SJCRH30 (cell line): ENCODE data around the gene MAPRE2. TPM values are rescaled to one million over a fixed set of nuclear protein-coding genes. Genes with fewer than 3 reads are reported as not detected.

Source experiments
- DNase-seq, 2 experiments: peaks; one replicate each; pipeline ENCODE4 v3.0.0-alpha.2; 2015 to 2020
- H3K27ac ChIP-seq: fragments of 250-450 bp; sonication (Bioruptor Pico); 2 replicates; pipeline ENCODE4 v1.5.1; 2020; ENCODE audit warnings: mild to moderate bottlenecking, moderate library complexity
- H3K27me3 ChIP-seq: fragments of 250-450 bp; sonication (Bioruptor Pico); 2 replicates; pipeline ENCODE4 v1.5.1; 2020; ENCODE audit warnings: mild to moderate bottlenecking, moderate library complexity
- H3K36me3 ChIP-seq: fragments of 250-450 bp; sonication (Bioruptor Pico); 2 replicates; pipeline ENCODE4 v1.5.1; 2020; ENCODE audit warnings: mild to moderate bottlenecking, moderate library complexity
- H3K4me1 ChIP-seq: fragments of 250-450 bp; sonication (Bioruptor Pico); 2 replicates; pipeline ENCODE4 v1.5.1; 2020; ENCODE audit warnings: mild to moderate bottlenecking, moderate library complexity
- H3K4me3 ChIP-seq: fragments of 250-450 bp; sonication (Bioruptor Pico); 2 replicates; pipeline ENCODE4 v1.5.1; 2020; ENCODE audit warnings: mild to moderate bottlenecking, moderate library complexity
- H3K9me3 ChIP-seq: fragments of 250-450 bp; sonication (Bioruptor Pico); replicated peaks from 2 replicates; pipeline ENCODE4 v1.5.1; 2020; ENCODE audit warnings: mild to moderate bottlenecking, moderate library complexity
- total RNA-seq: library from RNA; depleted of rRNA; stranded (reverse); fragments of >200 nt; shearing (Covaris generic); gene quantifications from 2 replicates; pipeline ENCODE4 v1.2.3, GENCODE V29; 2014

Gene MAPRE2
- total RNA-seq, 1 experiment from 2014 or later, result 21.5 TPM

DNA sequence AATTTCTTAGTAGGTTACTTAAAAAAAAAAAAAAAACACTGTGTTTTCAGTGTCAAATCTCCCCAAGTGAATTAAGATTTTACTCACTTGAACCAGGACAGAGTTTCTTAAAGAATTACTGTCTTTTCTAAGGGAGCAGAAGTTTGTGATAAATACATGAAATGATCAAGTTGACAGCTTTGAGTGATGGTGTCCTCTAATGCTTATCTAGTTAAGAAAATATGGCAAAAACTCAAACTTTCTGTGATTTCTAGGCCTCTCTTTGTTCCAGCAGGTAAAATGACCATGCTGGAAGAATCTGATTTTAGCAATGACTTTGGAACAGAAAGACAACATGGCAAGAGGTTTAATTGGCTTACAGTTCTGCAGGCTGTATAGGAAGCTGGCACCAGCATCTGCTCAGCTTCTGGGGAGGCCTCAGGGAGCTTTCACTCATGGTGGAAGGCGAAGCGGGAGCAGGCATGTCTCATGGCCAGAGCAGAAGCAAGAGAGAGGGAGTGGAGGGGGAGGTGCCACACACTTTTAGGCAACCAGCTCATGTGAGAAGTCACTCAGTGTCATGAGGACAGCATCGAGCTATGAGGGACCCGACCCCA is 6.6 kb downstream of the MAPRE2 start:
- no peak for DNase-seq
- H3K27ac ChIP-seq, result no peak overlapping the region

DNA sequence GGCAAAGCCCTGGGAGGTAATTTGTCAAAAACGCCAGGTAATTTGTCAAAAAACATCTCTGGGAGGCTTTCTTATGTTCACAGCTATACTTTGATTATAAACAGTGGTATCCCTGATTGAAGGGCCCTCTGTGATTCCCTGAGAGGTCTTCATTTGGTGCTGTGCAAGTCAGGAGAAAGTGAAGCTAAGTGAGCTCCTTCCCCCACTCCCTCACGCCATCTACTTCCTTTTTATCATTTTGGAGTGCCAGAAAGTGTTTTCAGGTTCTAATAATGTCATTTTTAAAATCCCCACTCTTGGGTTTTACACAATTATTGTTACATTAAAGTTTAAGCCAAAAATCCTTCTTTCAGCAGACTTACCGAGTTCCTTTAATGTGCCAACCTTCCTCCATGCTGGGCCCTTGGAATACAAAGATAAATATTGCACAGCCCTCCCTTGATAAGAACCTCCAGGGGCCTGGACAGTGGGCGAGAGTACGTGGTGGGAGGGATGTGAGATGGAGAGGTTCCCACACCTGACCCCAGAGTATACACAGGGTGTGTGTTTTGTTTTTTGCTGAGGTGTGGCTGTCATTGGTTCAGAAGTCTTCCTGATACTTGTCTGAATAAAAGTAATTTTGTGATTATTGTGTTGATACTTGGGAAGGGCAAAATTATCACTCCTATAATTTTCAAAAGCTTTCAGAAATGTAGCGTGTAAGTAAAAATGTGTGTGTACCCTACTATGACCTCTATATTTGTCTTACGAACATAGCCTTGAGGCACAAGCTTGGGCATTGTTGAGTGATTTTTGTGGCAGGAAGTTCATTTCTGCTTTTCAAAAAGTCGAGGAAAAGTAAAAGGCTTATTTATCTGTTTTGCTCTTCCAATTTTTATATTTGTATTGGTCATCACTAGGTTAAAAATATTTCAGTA is 8.2 kb downstream of the MAPRE2 start:
- Histone ChIP-seq H3K4me3 (no peak overlapping the region), H3K9me3 (no peaks in the 10 kb centered on the region), H3K36me3 (no peaks in the 10 kb centered on the region), H3K27ac (no peak overlapping the region), H3K27me3 (no peaks in the 10 kb centered on the region), H3K4me1 (no peaks in the 10 kb centered on the region)
- DNase-seq, result no peak

More for the DNA sequence above, 6.6 kb downstream of the MAPRE2 start:
- Histone ChIP-seq H3K4me3 (no peak overlapping the region), H3K27me3 (no peaks in the 10 kb centered on the region), H3K4me1 (no peaks in the 10 kb centered on the region), H3K9me3 (no peaks in the 10 kb centered on the region), H3K36me3 (no peaks in the 10 kb centered on the region)

DNA sequence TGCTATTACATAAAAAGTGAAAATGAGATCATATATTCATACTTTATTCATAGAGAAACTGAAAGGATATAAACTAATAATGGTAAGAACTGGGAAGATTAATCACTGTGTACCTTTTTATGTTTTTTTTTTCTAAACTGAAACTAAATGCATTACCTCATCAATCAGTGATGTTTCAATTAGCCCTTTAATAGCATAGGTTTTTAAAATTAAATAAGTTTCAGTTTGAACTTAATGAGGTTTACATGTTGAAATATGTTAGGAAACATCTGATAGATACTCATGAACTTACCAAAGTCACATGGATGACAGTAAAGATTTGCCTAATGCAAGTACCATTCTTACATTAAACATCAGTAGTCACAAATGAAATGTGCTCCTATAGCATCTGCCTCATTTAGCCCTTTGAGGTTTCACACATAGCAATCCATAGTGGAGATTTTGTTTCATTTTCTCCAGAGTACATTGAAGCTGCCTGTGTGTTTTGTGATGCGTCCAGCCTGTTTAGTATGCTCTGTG is 8.9 kb downstream of the MAPRE2 start:
- Histone ChIP-seq H3K27ac (no peak overlapping the region), H3K27me3 (no peaks in the 10 kb centered on the region), H3K4me3 (no peak overlapping the region), H3K9me3 (no peaks in the 10 kb centered on the region), H3K36me3 (no peaks in the 10 kb centered on the region), H3K4me1 (no peaks in the 10 kb centered on the region)
- DNase-seq, result no peak

DNA sequence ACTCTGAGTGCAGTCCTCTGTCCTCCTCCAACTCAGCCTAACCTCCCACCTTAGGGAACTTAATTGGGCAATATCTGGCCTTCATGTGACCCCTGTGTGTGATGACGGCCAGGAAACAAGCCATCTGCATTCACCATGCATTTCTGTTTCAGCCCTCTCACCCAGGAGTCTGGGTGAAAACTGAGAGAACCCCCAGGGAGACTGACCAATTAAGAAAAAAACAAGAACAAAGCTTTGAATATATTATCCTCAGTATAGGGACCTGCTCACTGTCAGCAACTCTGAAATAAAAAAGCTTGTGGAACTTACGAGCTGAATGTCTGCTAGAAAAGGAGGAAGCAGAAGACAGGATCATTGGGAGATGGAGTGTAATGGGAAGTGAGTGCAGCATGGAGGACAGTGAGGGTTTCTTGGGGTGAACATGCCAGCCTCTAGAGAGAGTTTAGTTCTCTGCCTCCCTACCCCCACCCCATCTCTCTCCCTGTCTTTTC is 9.5 kb downstream of the MAPRE2 start:
- no peaks in the 10 kb centered on the region for H3K9me3 ChIP-seq
- DNase-seq, result no peak
- H3K4me1 ChIP-seq, result no peaks in the 10 kb centered on the region
- H3K27me3 ChIP-seq, result no peaks in the 10 kb centered on the region
- H3K27ac ChIP-seq, result no peak overlapping the region
- H3K36me3 ChIP-seq, result no peaks in the 10 kb centered on the region
- H3K4me3 ChIP-seq, result no peak overlapping the region

DNA sequence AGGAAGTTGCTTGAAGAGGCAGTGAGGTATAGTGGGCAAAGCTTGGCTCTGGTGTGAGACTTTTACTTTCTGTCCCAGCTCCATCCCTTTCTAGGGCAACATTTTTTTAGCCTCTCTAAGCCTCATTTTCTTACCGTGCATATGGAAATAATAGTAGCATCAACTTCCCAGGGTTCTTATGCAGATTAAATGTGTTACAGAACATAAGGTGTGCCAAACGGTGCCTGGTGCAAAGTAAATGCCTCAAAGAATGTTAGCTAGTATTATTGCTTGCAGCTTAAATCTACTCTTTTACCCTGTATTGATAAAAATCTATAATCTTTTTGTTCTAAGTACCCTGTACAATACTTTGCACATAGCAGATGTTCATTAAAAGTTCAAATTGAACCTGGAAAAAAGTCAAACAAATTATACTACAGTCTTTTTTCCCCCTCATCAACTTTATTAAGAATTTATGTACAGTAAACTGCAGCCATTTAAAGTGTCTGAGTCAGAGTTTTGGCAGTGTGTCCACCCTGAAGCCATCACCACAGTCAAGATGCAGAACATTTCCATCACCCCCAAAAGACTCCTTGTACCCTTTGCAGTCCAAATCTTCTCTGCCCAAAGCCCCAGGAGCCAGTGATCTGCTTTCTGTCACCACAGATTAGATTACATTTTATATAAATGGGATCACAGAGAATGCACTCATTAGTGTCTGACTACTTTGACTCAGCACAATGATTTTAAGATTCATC is 10.6 kb downstream of the MAPRE2 start:
- H3K27me3 ChIP-seq, result no peaks in the 10 kb centered on the region
- no peaks in the 10 kb centered on the region for H3K9me3 ChIP-seq
- no peak for DNase-seq
- no peak overlapping the region for H3K27ac ChIP-seq
- no peaks in the 10 kb centered on the region for H3K4me1 ChIP-seq
- H3K4me3 ChIP-seq, result no peak overlapping the region
- no peaks in the 10 kb centered on the region for H3K36me3 ChIP-seq

DNA sequence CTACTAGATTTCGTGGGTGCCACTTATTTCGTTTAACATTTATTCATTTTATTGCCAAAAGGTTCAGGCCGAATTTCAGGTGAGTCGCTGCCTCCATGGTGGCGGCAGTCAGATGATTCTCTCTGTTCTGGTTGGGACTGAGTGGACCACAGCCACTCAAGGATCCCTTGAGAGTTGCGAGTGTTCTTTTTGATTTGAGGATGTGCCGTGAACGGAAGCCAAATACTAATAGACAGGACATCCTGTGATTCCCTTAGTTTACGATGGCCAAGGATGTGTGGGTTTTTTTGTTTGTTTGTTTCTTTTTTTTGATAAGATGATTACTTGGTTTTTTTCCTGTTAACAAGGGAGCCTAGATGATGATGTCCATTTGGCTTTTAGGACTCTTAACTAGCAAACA is 13.2 kb downstream of the MAPRE2 start:
- DNase-seq, result no peak
- H3K4me3 ChIP-seq, result no peak overlapping the region
- H3K27me3 ChIP-seq, result no peaks in the 10 kb centered on the region
- no peak overlapping the region for H3K27ac ChIP-seq
- H3K9me3 ChIP-seq, result no peaks in the 10 kb centered on the region
- H3K36me3 ChIP-seq, result no peaks in the 10 kb centered on the region
- no peaks in the 10 kb centered on the region for H3K4me1 ChIP-seq

DNA sequence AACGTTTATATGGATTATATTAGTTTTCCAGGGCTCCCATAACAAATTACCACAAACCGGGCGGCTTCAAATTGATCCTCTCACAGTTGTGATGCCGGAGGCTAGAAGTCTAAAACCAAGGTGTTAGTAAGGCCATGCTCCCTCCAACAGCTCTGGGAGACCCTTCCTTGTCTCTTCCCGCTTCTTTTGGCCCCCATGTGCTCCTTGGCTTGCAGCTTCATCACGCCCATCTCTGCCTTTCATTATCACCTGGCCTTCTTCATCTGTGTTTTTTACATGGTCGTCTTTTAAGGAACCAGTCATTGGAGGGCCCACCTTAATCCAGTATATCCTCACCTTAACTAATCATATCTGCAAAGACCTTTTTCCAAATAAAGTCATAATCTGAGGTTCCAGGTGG is 13.9 kb downstream of the MAPRE2 start:
- Histone ChIP-seq H3K4me1 (no peaks in the 10 kb centered on the region), H3K4me3 (no peak overlapping the region)
- DNase-seq, result no peak

DNA sequence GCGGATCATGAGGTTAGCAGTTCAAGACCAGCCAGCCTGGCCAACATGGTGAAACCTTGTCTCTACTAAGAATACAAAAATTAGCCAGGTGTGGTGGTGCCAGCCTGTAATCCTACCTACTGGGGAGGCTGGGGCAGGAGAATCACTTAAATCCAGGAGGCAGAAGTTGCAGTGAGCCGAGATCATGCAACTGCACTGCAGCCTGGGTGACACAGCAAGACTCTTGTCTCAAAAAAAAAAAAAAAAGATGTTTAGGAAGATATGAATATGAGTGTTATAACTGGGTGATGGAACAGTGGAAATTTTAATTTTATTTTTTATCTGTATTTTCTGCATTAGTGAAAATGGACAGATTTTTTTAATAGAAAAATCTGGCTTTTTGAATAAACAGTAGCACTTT is 14.5 kb downstream of the MAPRE2 start:
- H3K36me3 ChIP-seq, result no peaks in the 10 kb centered on the region
- DNase-seq, result no peak
- no peak overlapping the region for H3K4me3 ChIP-seq
- H3K27me3 ChIP-seq, result no peaks in the 10 kb centered on the region
- no peak overlapping the region for H3K27ac ChIP-seq
- H3K9me3 ChIP-seq, result no peaks in the 10 kb centered on the region
- H3K4me1 ChIP-seq, result no peaks in the 10 kb centered on the region

More for the DNA sequence above, 13.9 kb downstream of the MAPRE2 start:
- no peak overlapping the region for H3K27ac ChIP-seq
- H3K27me3 ChIP-seq, result no peaks in the 10 kb centered on the region
- no peaks in the 10 kb centered on the region for H3K9me3 ChIP-seq
- H3K36me3 ChIP-seq, result no peaks in the 10 kb centered on the region

DNA sequence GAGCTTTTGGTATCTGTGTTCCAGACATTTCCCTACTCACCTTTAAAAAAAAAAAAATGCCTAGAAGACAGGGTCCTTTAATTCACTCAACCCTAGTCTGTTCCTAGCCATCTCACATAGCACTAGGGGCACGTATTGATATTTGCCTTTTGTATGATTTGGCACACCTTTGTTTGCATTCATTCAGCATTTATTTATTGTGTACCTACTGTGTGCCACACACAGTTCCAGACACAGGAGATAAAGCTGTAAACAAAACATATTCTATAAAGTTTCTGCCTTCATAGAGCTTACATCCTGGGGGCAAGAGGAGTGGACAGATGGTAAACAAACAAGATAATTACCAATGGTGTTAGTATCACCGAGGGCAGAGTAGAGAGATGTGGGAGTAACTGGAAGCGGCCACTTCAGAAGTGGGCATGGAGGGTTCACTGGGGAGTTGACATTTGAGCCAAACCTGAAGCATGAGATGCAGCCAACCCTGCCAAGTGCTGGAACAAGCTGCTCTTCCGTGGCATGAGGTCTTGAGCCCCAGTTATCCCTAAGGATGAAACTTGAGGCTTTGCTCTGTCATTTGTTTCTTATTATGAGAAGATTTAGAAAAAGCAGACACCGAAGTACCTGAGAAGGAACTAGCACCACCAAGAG is 18.2 kb downstream of the MAPRE2 start:
- Histone ChIP-seq H3K27me3 (no peaks in the 10 kb centered on the region), H3K4me1 (no peaks in the 10 kb centered on the region), H3K27ac (no peak overlapping the region), H3K36me3 (no peaks in the 10 kb centered on the region), H3K9me3 (no peaks in the 10 kb centered on the region), H3K4me3 (no peak overlapping the region)
- DNase-seq, result no peak

DNA sequence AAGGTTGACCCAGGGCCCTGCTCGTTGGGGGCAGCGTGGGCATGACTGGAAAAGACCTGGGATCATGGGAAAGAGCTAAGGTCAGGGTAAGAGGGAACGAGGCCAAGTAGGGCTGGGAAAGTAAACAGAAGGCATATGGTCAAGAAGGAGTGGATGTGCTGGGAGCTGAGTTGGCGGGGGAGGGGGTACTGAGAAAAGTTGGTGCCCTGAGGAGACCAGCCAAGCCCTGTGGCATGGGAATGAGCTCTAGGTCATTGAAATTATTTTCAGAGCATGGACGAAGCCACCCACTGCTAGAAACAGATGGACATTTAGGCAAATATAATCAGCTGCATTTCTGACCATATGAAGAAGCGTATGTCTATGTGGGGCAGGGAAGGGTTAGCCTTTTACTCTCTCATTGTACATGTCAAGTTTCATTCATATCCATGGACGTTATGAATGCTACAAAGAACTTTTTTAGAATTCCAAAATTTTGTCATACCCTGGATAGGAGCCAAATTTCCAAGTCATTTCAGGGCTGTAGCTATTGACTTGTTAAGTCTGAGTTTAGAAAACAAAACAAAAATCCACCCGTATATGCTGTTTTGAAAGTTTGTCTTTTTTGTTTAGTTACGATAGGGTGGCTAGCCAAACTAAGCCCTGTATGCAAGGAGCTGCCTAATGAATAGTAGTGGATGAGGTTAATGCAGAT is 19.1 kb downstream of the MAPRE2 start:
- Histone ChIP-seq H3K27ac (no peak overlapping the region), H3K4me1 (no peaks in the 10 kb centered on the region), H3K27me3 (no peaks in the 10 kb centered on the region), H3K36me3 (no peaks in the 10 kb centered on the region), H3K4me3 (no peak overlapping the region), H3K9me3 (no peaks in the 10 kb centered on the region)
- DNase-seq, result no peak

DNA sequence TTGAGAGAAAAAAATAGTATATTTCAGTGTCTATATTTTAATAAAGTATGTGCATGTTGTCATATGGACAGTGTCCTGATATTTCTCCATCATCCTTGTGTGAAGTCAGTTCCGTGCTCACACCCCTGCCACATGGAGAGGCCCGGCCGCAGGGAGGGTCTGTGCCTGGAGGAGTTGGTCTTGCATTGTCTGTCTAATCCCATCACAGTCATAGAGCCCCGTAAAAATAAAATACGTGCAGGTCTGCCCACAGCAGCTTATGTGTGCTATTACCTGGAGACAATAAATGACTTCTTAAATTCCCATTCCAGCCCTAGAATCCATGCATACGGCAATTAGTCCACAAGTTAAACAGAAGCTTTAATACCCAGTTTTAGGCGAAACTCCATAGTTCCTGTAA is 20.1 kb downstream of the MAPRE2 start:
- Histone ChIP-seq H3K36me3 (no peaks in the 10 kb centered on the region), H3K9me3 (no peaks in the 10 kb centered on the region), H3K27ac (no peak overlapping the region), H3K4me3 (no peak overlapping the region), H3K4me1 (no peaks in the 10 kb centered on the region), H3K27me3 (no peaks in the 10 kb centered on the region)
- no peak for DNase-seq

DNA sequence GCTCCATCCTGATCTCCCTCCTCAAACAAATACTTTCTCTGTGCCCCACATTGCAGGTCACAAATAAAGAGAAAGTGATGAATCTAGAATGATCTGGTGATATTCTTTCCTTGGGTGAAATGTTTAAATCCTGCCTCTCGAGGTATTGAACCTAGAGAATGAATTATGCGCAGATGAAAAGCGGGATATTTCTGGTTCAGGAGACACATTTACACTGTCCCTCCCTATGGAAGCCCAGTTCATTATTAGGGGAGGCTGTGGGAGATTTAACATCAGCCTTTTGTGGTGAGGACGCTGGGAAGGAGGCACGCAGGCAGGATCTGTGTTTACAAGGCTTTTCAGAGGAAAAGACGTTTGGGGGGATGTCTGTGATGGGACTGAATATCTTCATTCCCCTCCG is 20.6 kb downstream of the MAPRE2 start:
- Histone ChIP-seq H3K27me3 (no peaks in the 10 kb centered on the region), H3K4me1 (no peaks in the 10 kb centered on the region), H3K9me3 (no peaks in the 10 kb centered on the region), H3K4me3 (no peak overlapping the region), H3K36me3 (no peaks in the 10 kb centered on the region), H3K27ac (no peak overlapping the region)
- no peak for DNase-seq

DNA sequence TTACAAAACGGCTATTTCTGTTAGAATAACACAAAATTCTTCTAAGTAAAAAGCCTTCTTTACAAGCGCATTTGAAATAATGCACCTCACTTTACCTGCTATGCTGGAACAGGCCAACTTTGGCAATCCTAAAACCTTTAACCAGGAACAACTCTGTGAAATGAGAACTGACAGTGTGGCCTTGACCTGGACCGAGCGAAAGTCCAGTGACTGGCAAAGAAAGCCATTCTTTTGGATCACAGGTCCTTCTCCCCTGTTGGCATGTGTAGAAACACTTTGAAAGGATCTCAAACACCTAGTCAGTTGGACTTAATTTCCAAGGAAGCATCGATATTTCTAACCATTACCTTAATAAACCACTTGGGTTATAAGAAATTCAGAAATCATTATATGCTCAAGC is 21.2 kb downstream of the MAPRE2 start:
- Histone ChIP-seq H3K36me3 (no peaks in the 10 kb centered on the region), H3K9me3 (no peaks in the 10 kb centered on the region), H3K4me1 (no peaks in the 10 kb centered on the region), H3K4me3 (no peak overlapping the region), H3K27me3 (no peaks in the 10 kb centered on the region), H3K27ac (no peak overlapping the region)
- no peak for DNase-seq
